ENCODE measurements around the gene CLDND1.

The CLDND1 gene

GRCh38 chr3:98508582-98508981 lies 14.1 kb downstream of the CLDND1 start:
- Mint-ChIP-seq H3K4me1 (peaks cover 13% of the 10 kb centered on the region), H3K4me3 (no peak overlapping the region), H3K9me3 (no peaks in the 10 kb centered on the region), H3K36me3 (peaks cover 62% of the 10 kb centered on the region), H3K27me3 (no peaks in the 10 kb centered on the region), H3K27ac (no peak overlapping the region)
- no peak for ATAC-seq

GRCh38 chr3:98504539-98504938 lies 18.2 kb downstream of the CLDND1 start:
- Mint-ChIP-seq H3K36me3 (peaks cover 52% of the 10 kb centered on the region), H3K4me1 (no peaks in the 10 kb centered on the region), H3K27me3 (no peaks in the 10 kb centered on the region), H3K4me3 (no peak overlapping the region), H3K27ac (no peak overlapping the region), H3K9me3 (no peaks in the 10 kb centered on the region)
- ATAC-seq, result no peak

GRCh38 chr3:98501863-98502576 lies 20.7 kb downstream of the CLDND1 start:
- no peak overlapping the region for H3K27ac Mint-ChIP-seq
- H3K4me3 Mint-ChIP-seq, result no peak overlapping the region
- no peaks in the 10 kb centered on the region for H3K27me3 Mint-ChIP-seq
- no peaks in the 10 kb centered on the region for H3K4me1 Mint-ChIP-seq
- H3K9me3 Mint-ChIP-seq, result no peaks in the 10 kb centered on the region
- no peak for ATAC-seq
- H3K36me3 Mint-ChIP-seq, result peaks cover 29% of the 10 kb centered on the region

- H3K9me3 Mint-ChIP-seq, result no peaks in the 10 kb centered on the region
- no peaks in the 10 kb centered on the region for H3K27me3 Mint-ChIP-seq
- H3K4me3 Mint-ChIP-seq, result no peak overlapping the region
- peaks cover 22% of the 10 kb centered on the region for H3K36me3 Mint-ChIP-seq
- no peak for ATAC-seq
- no peak overlapping the region for H3K27ac Mint-ChIP-seq
- no peaks in the 10 kb centered on the region for H3K4me1 Mint-ChIP-seq
These were observed 21.4 kb downstream of the CLDND1 start for GRCh38 chr3:98501270-98501669.

- Mint-ChIP-seq H3K9me3 (no peaks in the 10 kb centered on the region), H3K4me3 (no peak overlapping the region), H3K27ac (no peak overlapping the region), H3K4me1 (no peaks in the 10 kb centered on the region), H3K36me3 (peaks cover 17% of the 10 kb centered on the region), H3K27me3 (no peaks in the 10 kb centered on the region)
- no peak for ATAC-seq
These were observed 22.7 kb downstream of the CLDND1 start for GRCh38 chr3:98500019-98500418.

GRCh38 chr3:98497381-98497780 lies 25.3 kb downstream of the CLDND1 start, which contains the start of gene OR5K2:
Gene OR5K2, plus strand, starts transcription at chr3:98497681. Its CDS starts 0 bp downstream, at chr3:98497681.
- Mint-ChIP-seq H3K4me3 (no peak within 1 kb of the TSS), H3K36me3 (peaks cover 10% of the 10 kb centered on the region), H3K9me3 (no peaks in the 10 kb centered on the region), H3K4me1 (no peaks in the 10 kb centered on the region), H3K27ac (no peak within 1 kb of the TSS), H3K27me3 (no peaks in the 10 kb centered on the region)
- no peak for ATAC-seq

GRCh38 chr3:98483626-98484025 lies 39.1 kb downstream of the CLDND1 start:
- Mint-ChIP-seq H3K27me3 (peaks cover 78% of the 10 kb centered on the region), H3K36me3 (peaks cover 17% of the 10 kb centered on the region), H3K4me1 (no peaks in the 10 kb centered on the region), H3K27ac (no peak overlapping the region), H3K4me3 (no peak overlapping the region), H3K9me3 (peaks cover 26% of the 10 kb centered on the region)
- ATAC-seq, result no peak

GRCh38 chr3:98482717-98483482 lies 39.8 kb downstream of the CLDND1 start:
- no peak overlapping the region for H3K4me3 Mint-ChIP-seq
- H3K36me3 Mint-ChIP-seq, result peaks cover 11% of the 10 kb centered on the region
- H3K27me3 Mint-ChIP-seq, result peaks cover 71% of the 10 kb centered on the region
- H3K27ac Mint-ChIP-seq, result no peak overlapping the region
- no peaks in the 10 kb centered on the region for H3K4me1 Mint-ChIP-seq
- ATAC-seq, result no peak
- peaks cover 22% of the 10 kb centered on the region for H3K9me3 Mint-ChIP-seq
